HCT116 (cell line): ENCODE results near the gene WNT2.

ENCODE experiments used
- CTCF ChIP-seq, 3 experiments: fragments of 200-600 bp in 1 of 3; sonication (generic) in 1 of 3; IDR thresholded peaks in 2 of 3; conservative IDR thresholded peaks in 1 of 3; 2 replicates each; pipeline ENCODE4 v1.5.1; 2012 to 2017; ENCODE audit warnings: low read depth in 2 of 3, low read length in 2 of 3, antibody characterized with exemption in 1 of 3, borderline replicate concordance in 1 of 3, control low read depth in 1 of 3, mild to moderate bottlenecking in 1 of 3, mixed read lengths in 1 of 3, mixed run types in 1 of 3, moderate library complexity in 1 of 3; ENCODE audit not compliant: insufficient read depth in 1 of 3
- EZH2 ChIP-seq: fragments of 200-600 bp; sonication (generic); IDR thresholded peaks from 2 replicates; pipeline ENCODE4 v1.6.1; 2017; ENCODE audit warnings: antibody characterized with exemption, mixed run types
- POLR2A ChIP-seq: IDR thresholded peaks from 2 replicates; pipeline ENCODE4 v1.7.0; 2011; ENCODE audit warnings: borderline replicate concordance; ENCODE audit not compliant: insufficient read depth, insufficient read length; ENCODE audit errors: extremely low read depth
- POLR2AphosphoS5 ChIP-seq: IDR thresholded peaks from 2 replicates; pipeline ENCODE4 v1.6.1; 2011; ENCODE audit warnings: mild to moderate bottlenecking, low read depth, low read length, moderate library complexity
- RAD21 ChIP-seq: IDR thresholded peaks from 2 replicates; pipeline ENCODE4 v1.6.1; 2012; ENCODE audit warnings: low read depth, mild to moderate bottlenecking
- REST ChIP-seq: IDR thresholded peaks from 2 replicates; pipeline ENCODE4 v1.6.1; 2012; ENCODE audit warnings: low read depth
- SRF ChIP-seq: IDR thresholded peaks from 2 replicates; pipeline ENCODE4 v1.6.1; 2012; ENCODE audit warnings: low read depth
- YY1 ChIP-seq: IDR thresholded peaks from 2 replicates; pipeline ENCODE4 v1.6.1; 2011; ENCODE audit warnings: low read length, low read depth, moderate library complexity, mild to moderate bottlenecking; ENCODE audit not compliant: insufficient replicate concordance; ENCODE audit errors: extremely low read depth
- ZFX ChIP-seq: fragments of 450-650 bp; IDR thresholded peaks from 2 replicates; pipeline ENCODE4 v1.6.1; 2017
- ZNF274 ChIP-seq: fragments of 200-500 bp; sonication (Bioruptor generic); IDR thresholded peaks from 2 replicates; pipeline ENCODE4 v1.6.1; 2014; ENCODE audit warnings: mild to moderate bottlenecking, low read depth, low read length, inconsistent platforms
- TF ChIP-seq, protein P1 (sequence below): IDR thresholded peaks from 2 replicates; pipeline ENCODE4 v1.6.1; 2011; ENCODE audit warnings: mild to moderate bottlenecking, low read length, moderate library complexity; ENCODE audit not compliant: insufficient replicate concordance; ENCODE audit errors: extremely low read depth

- TF ChIP-seq ZNF274 (no peak), CTCF (IDR thresholded peaks at IDR 0.05 in 2 of 3, conservative IDR thresholded peaks at IDR 0.05 in 1 of 3; ENCODE audit: borderline replicate concordance in 1 of 3, insufficient read depth in 1 of 3, low read depth in 2 of 3, low read length in 2 of 3) (no peak), POLR2A (no peak), SRF (no peak), EZH2 (no peak), RAD21 (no peak), REST (no peak), ZFX (no peak), YY1 (no peak), POLR2AphosphoS5 (no peak)
- TF ChIP-seq, protein P1, sequence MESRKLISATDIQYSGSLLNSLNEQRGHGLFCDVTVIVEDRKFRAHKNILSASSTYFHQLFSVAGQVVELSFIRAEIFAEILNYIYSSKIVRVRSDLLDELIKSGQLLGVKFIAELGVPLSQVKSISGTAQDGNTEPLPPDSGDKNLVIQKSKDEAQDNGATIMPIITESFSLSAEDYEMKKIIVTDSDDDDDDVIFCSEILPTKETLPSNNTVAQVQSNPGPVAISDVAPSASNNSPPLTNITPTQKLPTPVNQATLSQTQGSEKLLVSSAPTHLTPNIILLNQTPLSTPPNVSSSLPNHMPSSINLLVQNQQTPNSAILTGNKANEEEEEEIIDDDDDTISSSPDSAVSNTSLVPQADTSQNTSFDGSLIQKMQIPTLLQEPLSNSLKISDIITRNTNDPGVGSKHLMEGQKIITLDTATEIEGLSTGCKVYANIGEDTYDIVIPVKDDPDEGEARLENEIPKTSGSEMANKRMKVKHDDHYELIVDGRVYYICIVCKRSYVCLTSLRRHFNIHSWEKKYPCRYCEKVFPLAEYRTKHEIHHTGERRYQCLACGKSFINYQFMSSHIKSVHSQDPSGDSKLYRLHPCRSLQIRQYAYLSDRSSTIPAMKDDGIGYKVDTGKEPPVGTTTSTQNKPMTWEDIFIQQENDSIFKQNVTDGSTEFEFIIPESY: no peak
Observed at GRCh38 chr7:117320523-117320922, 2.3 kb downstream of the WNT2 start.
